HG02588 (cell line): Measurements from ENCODE around the gene MAP1LC3B.
"Not testable (repeated sequence)": the region's sequence is repeated elsewhere in the genome, so short reads cannot be mapped to it uniquely, and the experiment has no call there.

ENCODE experiments used
- ATAC-seq: cut with Tn5 transposase; IDR thresholded peaks from one replicate; pipeline ENCODE4 v1.9.1; 2021; ENCODE audit warnings: mild to moderate bottlenecking, moderate library complexity; ENCODE audit not compliant: unreplicated experiment

Gene MAP1LC3B

DNA sequence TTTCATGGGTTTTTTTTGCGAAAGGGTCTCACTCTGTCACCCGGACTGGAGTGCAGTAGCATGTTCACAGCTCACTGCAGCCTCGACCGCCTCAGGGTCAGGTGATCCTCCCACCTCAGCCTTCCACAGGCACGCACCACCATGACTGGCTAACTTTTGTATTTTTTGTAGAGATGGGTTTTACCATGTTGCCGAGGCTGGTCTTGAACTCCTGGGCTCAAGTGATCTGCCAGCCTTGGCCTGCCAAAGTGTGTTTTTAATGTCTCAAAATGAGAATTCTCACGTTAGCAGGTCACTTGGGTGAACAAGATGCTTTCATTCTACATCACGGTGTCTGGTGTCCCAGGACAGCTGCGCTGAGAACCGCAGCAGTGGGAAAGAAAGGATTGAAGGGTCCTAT lies 11.7 kb upstream of the MAP1LC3B start:
- ATAC-seq, result no peak

DNA sequence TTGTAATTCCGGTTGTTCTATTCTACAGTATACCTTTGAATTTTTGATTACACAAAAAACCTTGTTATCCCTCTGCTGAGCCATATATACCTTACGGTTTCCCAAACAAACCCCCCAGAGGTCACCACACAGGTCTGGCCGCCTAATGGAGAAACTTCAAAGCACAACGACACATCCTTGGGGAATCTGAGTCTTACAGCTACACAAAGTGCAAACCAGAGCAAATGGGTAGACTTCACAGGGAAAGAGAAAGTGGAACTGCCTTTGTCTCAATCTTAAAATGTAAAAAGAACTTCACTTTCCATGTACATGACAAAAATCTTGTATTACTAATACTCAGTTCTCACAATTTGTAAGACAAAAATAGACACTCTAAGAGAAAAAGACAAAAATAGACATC lies 11.3 kb upstream of the MAP1LC3B start:
- ATAC-seq, result no peak

DNA sequence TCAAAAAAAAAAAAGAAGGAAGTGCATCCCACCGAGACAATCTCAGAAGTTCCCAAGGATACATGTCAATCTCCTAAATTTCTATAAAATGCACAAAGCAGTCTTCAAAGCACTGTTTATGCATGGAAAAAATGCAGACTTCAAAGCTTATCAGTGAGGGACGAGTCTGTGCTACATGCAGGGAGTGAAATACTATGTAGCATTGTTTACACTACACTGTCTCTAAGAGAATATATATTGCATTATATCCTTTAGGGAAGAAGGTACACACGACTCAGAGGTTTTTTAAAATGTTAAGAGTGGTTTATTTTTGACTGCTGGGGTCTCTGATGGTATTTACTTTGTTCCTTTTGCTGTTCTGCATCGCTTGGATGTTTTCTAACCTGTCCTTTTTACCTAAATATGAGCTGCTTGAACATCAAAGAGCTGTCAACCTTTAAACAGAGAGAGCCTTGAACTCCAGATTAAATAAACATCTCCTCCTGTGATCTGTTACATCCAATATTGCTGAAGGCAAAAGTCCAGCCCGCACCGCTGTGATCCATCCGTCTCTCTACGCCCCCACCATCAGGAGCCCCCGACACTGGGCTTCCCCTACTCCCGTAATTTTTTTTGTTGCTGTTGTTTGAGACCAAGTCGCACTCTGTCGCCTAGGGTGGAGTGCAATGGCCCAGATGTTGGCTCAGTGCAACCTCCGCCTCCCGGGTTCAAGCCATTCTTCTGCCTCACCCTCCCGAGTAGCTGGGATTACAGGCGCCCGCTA lies 9.9 kb upstream of the MAP1LC3B start:
- no peak for ATAC-seq

DNA sequence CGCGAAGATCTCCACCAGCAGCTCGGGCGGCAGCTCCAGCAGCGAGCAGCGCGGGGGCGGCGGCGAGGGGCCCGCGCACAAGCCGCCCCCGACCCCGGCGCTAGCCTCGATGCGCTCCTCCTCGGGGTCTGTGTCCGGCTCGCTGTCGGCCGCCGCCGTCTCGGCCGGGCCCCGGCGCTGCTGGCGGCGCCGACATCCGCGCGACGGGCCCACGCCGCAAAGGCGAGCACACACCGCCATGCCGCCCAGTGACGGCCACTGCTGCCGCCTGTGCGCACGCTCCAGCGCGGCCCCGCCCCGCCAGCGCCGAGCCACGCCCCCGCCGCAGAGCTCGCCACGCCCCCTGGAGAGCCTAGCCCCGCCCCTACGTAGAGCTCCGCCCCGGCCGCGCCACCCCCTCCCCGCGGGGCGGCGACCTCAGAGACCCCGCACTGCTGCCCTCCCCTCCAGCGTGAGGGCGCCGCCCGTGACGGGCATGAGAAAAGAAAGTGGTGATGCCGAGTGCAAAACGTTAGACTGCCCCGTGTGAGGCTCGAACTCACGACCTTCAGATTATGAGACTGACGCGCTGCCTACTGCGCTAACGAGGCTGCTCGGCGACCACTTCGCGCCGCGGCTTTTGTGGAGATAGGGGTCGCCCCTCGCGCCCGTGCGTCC lies 8.5 kb upstream of the MAP1LC3B start, which contains the start of gene FBXO31:
FBXO31 (minus strand) TSS at position 272 of the 657 bp plus-strand sequence; CDS start at position 240, 32 bp downstream.
- peak; percentile 44 for ATAC-seq

GRCh38 chr16:87384162-87384874 lies 7.8 kb upstream of the MAP1LC3B start:
- ATAC-seq, result peak; percentile 8

GRCh38 chr16:87384875-87385167 lies 7.3 kb upstream of the MAP1LC3B start:
- ATAC-seq, result not testable (repeated sequence)

DNA sequence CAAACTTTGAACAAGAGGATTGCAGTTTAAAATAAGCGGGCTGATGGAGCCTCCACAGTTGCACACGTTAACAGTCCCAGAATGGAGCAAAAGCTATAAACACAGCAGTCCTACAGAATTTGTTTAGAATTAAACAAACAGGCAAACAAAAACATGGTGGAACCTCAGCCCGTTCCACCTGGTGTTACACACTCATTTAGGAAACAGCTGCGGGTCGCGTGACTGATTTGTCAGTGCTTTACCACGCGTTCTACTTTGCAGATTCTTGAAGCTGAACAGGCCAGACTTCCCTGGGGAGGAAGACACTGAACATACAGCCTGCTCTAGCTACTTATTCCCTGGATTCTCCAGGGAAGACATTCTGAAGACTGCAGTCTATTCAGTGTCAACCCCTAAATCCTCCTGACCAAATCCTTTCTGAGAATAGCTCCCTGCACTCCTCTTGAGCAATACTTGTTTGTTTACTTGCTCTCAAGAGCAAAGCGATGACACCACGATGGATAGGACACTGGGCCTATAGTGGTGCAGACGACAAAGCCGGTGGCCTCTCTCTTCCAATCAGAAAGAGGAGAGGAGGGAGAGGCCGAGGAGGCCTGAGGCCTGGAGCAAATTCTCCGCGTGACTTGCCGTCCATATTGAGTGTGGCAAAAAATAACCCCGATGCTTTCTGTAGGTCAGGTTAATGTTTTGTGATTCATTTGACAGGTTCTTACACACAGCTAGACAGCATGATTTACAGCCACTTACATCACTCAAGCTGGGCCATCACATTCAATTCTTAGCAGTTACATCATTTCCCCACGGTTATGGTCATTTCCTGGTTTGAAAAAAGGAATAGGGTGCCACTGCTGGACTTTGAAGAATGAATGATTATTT lies 4.0 kb upstream of the MAP1LC3B start:
- peak; percentile 41 for ATAC-seq

DNA sequence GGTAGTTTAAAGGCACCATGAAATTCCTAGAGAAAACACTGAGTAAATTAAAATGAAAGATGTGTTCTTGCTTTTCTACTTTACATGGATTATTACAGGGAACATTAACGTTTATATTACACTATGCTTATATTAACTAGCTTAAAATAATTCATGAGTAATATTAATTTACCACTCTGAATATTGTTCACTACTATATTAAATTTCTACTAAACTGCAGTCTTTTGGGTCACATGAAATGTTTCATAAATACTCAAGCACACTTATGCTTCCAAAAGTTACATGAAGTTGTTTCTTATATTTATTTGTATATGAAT lies 3.4 kb upstream of the MAP1LC3B start:
- no peak for ATAC-seq

DNA sequence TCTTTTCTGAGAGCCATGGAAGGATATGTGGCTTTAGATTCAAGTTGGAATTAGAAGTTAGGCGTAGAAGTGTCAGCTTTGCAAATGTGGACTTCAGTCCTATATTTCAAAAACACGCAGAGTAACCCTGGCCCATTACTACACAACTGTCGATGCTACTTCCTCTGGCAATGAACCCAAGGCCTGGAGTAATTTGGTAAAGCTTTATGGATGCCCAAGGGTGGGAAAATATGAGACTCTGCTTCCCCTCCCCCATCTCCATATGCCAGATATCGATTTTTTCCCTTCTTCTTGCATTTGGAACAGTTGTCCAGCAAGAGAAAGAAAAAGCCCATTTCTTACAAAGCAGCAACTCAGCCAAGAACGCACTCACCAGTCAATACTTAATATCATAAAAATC lies 2.9 kb upstream of the MAP1LC3B start:
- no peak for ATAC-seq

GRCh38 chr16:87389914-87390313 lies 2.2 kb upstream of the MAP1LC3B start:
- ATAC-seq, result not testable (repeated sequence)

- no peak for ATAC-seq
These were observed 1.4 kb upstream of the MAP1LC3B start for GRCh38 chr16:87390641-87391323.

- peak; percentile 14 for ATAC-seq
These were observed 699 bp upstream of the MAP1LC3B start for GRCh38 chr16:87391324-87391949.

- ATAC-seq, result no peak
These were observed 914 bp downstream of the MAP1LC3B start for GRCh38 chr16:87392821-87393679.

DNA sequence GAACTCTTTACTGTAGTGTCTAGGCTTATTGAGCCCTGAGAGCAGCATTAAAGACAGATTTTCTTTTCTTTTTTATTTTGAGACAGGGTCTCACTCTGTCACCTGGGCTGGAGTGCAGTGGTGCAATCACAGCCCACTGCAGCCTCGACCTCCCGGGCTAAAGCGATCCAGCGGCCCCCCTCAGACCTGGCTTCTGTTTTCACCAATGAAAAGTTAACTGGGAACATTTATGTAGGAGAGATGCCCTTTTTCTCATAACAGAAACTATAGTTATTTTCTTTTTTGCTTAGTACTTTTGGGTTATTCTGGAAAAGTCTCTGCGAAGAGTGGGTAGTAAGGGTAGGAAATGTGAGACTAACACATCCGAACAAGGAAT lies 1.5 kb downstream of the MAP1LC3B start:
- no peak for ATAC-seq

DNA sequence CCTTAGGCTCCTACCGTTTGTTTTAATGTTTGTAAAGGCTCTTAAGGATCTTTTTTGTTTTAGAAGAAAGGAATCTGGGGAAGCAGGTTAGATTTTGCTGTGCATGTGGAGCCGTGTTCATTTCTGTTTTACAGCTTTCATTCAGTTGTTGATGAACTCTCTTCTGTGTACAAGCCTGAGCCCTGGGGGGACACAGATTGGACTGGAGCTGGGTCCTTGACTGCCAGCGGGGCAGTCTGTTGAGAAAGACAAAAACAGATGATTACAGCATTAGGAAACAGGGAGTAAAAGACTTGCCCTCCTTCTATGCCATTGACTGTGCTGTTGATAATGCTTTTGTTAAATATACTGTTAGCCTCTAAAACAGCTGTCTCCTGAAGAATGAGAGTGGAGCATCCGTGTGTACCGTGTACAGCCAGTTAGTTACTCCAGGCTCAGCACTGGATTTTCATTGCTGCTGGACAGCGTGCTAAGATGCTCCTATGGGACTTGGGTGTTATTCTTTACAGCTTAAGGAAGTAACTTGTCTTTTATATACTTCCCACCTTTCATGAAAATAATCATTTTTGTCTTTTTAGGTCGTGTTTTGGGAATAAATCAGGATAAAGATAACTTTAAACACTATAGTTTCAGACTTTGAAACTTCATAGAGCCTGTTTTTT lies 3.2 kb downstream of the MAP1LC3B start:
- ATAC-seq, result no peak

DNA sequence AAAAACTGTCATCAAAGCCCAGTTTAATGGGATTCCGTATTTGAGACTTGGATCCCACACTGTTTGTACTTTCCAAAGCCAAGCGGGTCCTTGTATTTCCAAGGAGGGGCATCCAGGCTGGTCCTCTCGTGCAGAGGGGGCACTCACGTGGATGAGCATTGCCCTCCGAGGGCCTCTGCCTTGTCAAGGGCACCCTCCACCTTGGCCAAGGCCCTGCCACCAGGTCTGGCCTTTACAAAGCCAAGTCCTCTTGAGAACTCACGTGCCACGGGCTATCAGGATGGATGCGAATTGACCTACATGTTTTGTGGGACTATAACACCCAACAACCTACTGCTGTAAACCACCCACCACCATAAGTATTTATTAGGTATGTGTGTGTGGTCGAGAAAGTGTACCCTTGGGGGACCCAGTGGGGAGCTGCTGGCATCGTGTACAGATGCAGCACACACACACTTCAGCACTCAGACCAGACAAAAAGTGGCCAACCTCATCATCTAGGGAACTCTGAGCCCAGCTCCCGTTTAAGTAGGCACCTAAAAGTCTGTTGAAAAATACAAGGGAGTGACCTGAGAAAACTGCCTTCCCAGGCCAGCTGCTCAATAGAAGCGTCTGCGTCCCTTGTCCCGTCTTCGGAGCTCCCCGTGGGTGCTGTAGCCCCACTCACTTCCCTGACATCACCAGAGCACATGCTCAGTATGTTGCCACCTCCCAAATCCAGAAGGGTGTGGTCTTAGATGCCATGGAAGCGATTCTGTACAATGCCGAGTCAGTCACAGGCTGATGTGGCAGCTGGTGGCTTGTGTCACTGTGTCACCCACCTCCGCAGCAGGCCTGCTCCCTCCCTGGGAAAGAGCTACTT lies 12.9 kb downstream of the MAP1LC3B start:
- no peak for ATAC-seq

GRCh38 chr16:87406495-87407088 lies 14.5 kb downstream of the MAP1LC3B start:
- no peak for ATAC-seq
